GM18870 (cell line): ENCODE results near the gene MGAT5.

Source experiments
- ATAC-seq: cut with Tn5 transposase; IDR thresholded peaks from one replicate; pipeline ENCODE4 v1.9.1; 2021; ENCODE audit warnings: moderate library complexity; ENCODE audit not compliant: unreplicated experiment

MGAT5 gene

GRCh38 chr2:134359367-134360081 lies 105.7 kb downstream of the MGAT5 start:
- ATAC-seq = no peak

- no peak for ATAC-seq
These were observed 107.0 kb downstream of the MGAT5 start for GRCh38 chr2:134360745-134361487.

GRCh38 chr2:134361648-134362047 lies 107.8 kb downstream of the MGAT5 start:
- ATAC-seq = no peak

GRCh38 chr2:134362152-134362668 lies 108.3 kb downstream of the MGAT5 start:
- no peak for ATAC-seq

GRCh38 chr2:134362740-134363139 lies 108.9 kb downstream of the MGAT5 start:
- ATAC-seq = no peak

GRCh38 chr2:134365356-134365755 lies 111.5 kb downstream of the MGAT5 start:
- no peak for ATAC-seq

- no peak for ATAC-seq
These were observed 112.5 kb downstream of the MGAT5 start for GRCh38 chr2:134366359-134366758.

- no peak for ATAC-seq
These were observed 113.3 kb downstream of the MGAT5 start for GRCh38 chr2:134367213-134367612.

- no peak for ATAC-seq
These were observed 114.3 kb downstream of the MGAT5 start for GRCh38 chr2:134368009-134368817.

GRCh38 chr2:134369220-134369902 lies 115.5 kb downstream of the MGAT5 start:
- no peak for ATAC-seq

- no peak for ATAC-seq
These were observed 117.0 kb downstream of the MGAT5 start for GRCh38 chr2:134370655-134371445.

- no peak for ATAC-seq
These were observed 118.3 kb downstream of the MGAT5 start for GRCh38 chr2:134372141-134372540.

GRCh38 chr2:134372611-134373131 lies 118.8 kb downstream of the MGAT5 start:
- ATAC-seq = no peak

GRCh38 chr2:134375935-134376334 lies 122.1 kb downstream of the MGAT5 start:
- ATAC-seq = no peak

GRCh38 chr2:134377730-134378129 lies 123.9 kb downstream of the MGAT5 start:
- ATAC-seq = no peak

GRCh38 chr2:134379293-134379692 lies 125.4 kb downstream of the MGAT5 start:
- ATAC-seq = no peak

GRCh38 chr2:134379722-134380121 lies 125.8 kb downstream of the MGAT5 start:
- no peak for ATAC-seq

GRCh38 chr2:134381141-134381540 lies 127.3 kb downstream of the MGAT5 start:
- no peak for ATAC-seq

- ATAC-seq = no peak
These were observed 130.3 kb downstream of the MGAT5 start for GRCh38 chr2:134384131-134384530.

- ATAC-seq = no peak
These were observed 131.3 kb downstream of the MGAT5 start for GRCh38 chr2:134385195-134385594.
